Smooth muscle cell (in vitro differentiated cells): ENCODE results near the gene EEF1AKMT4. TPM values are rescaled to one million over a fixed set of nuclear protein-coding genes. Genes with fewer than 3 reads are reported as not detected.
A peak's percentile ranks its signal among the peaks of the same experiment; 100 is the strongest.

Experiments
- DNase-seq: peaks from one replicate; lab custom pipeline; 2025; ENCODE audit not compliant: unreplicated experiment; lab: John Stamatoyannopoulos, UW
- H2AFZ ChIP-seq: fragments of 200-600 bp; sonication (generic); 2 replicates; pipeline ENCODE4 v1.6.0; 2016; ENCODE audit warnings: antibody characterized with exemption, low read depth, mild to moderate bottlenecking
- H3F3A ChIP-seq: fragments of 200-600 bp; sonication (generic); 2 replicates; pipeline ENCODE4 v1.6.0; 2017; ENCODE audit warnings: antibody characterized with exemption, low read depth
- H3K27ac ChIP-seq: fragments of 200-600 bp; sonication (generic); 2 replicates; pipeline ENCODE4 v1.5.1; 2016; ENCODE audit warnings: low read depth, mild to moderate bottlenecking
- H3K27me3 ChIP-seq: fragments of 200-600 bp; sonication (generic); 2 replicates; pipeline ENCODE4 v1.6.1; 2016; ENCODE audit warnings: low read depth, mild to moderate bottlenecking
- H3K36me3 ChIP-seq: fragments of 200-600 bp; sonication (generic); 2 replicates; pipeline ENCODE4 v1.5.1; 2016; ENCODE audit warnings: low read depth
- H3K4me1 ChIP-seq: fragments of 200-600 bp; sonication (generic); 2 replicates; pipeline ENCODE4 v1.5.1; 2016; ENCODE audit warnings: low read depth
- H3K4me2 ChIP-seq: fragments of 200-600 bp; sonication (generic); 2 replicates; pipeline ENCODE4 v1.6.0; 2016; ENCODE audit warnings: mild to moderate bottlenecking
- H3K4me3 ChIP-seq: fragments of 200-600 bp; sonication (generic); 2 replicates; pipeline ENCODE4 v1.5.1; 2016; ENCODE audit warnings: mild to moderate bottlenecking
- H3K79me2 ChIP-seq: fragments of 200-600 bp; sonication (generic); 2 replicates; pipeline ENCODE4 v1.6.0; 2016; ENCODE audit warnings: low read depth, mild to moderate bottlenecking
- H3K9ac ChIP-seq: fragments of 200-600 bp; sonication (generic); 2 replicates; pipeline ENCODE4 v1.6.0; 2016; ENCODE audit warnings: low read depth
- H3K9me3 ChIP-seq: fragments of 200-600 bp; sonication (generic); replicated peaks from 2 replicates; pipeline ENCODE4 v1.5.1; 2016; ENCODE audit warnings: low read depth
- H4K20me1 ChIP-seq: fragments of 200-600 bp; sonication (generic); 2 replicates; pipeline ENCODE4 v1.6.0; 2016; ENCODE audit warnings: low read depth
- CTCF ChIP-seq: fragments of 200-600 bp; sonication (generic); IDR thresholded peaks from 2 replicates; pipeline ENCODE4 v1.5.1; 2017; ENCODE audit warnings: borderline replicate concordance, mild to moderate bottlenecking, antibody characterized with exemption; ENCODE audit not compliant: insufficient read depth, poor library complexity, severe bottlenecking
- WGBS: methylation state at CpG from one replicate; pipeline ENCODE4 v1.1.7; 2016; ENCODE audit warnings: low lambda C conversion rate; 5-methylcytosine and 5-hydroxymethylcytosine counted together
- polyA plus RNA-seq: library from polyadenylated mRNA; unstranded; fragments of >200 nt; fragmentation: Nextera tagmentation; extraction: Ambion mirVana; gene quantifications from 2 replicates; pipeline ENCODE4 v1.2.1, GENCODE V29; 2016
- total RNA-seq: library from RNA; depleted of rRNA; stranded (reverse); fragments of >200 nt; gene quantifications from 2 replicates; pipeline ENCODE4 v1.2.3, GENCODE V29; 2014

Gene EEF1AKMT4
- total and polyA plus RNA-seq, 2 experiments from 2014 or later, result 4.7 to 9.1 TPM

DNA sequence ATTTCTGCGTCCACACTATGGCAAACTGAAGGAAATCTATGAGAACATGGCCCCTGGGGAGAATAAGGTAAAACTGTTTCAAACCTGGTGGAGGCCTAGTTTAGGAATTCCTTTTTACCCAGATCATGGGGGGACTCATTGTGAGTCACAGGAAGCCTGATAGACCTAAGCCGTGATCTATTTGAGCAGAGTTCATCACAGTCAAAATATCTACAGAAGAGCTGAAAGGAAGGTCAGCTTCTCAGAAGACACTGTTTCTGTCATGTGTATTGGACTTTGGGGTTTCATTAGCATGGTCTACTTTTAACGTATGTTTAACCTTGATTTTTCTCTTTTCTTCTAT, 50.9 kb downstream of the EEF1AKMT4 start:
- H3F3A ChIP-seq, result no peaks in the 10 kb centered on the region
- TF ChIP-seq CTCF, result no peak
- H3K4me1 ChIP-seq, result peaks cover 12% of the 10 kb centered on the region
- peaks cover 26% of the 10 kb centered on the region for H3K36me3 ChIP-seq
- H3K27ac ChIP-seq, result peak overlapping the region; percentile 92
- WGBS, result 61% methylated on average over 3 of the region's 3 CpGs
- no peak for DNase-seq
- no peaks in the 10 kb centered on the region for H3K9me3 ChIP-seq
- peak overlapping the region; percentile 90 for H3K4me3 ChIP-seq
- peak overlapping the region; percentile 94 for H3K9ac ChIP-seq
- no peak overlapping the region for H2AFZ ChIP-seq
- peaks cover 56% of the 10 kb centered on the region for H4K20me1 ChIP-seq
- H3K27me3 ChIP-seq, result no peaks in the 10 kb centered on the region
- H3K4me2 ChIP-seq, result peak overlapping the region; percentile 95
- peaks cover 50% of the 10 kb centered on the region for H3K79me2 ChIP-seq

DNA sequence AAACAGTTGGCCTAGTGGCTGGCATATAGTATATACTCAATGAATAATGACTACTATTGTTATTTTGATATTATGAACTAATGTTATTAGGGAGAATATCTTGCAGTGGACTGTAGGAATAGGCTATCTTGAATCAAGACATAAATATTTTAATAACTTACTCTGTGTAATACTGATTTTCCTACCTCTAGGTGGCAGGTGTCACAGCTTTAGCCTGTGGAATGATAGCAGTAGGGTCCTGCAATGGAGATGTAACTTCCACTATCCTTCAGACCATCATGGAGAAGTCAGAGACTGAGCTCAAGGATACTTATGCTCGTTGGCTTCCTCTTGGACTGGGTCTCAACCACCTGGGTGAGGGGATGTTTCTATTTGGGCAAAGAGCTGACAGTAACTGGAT, 56.1 kb downstream of the EEF1AKMT4 start:
- Histone ChIP-seq H3K4me1 (peaks cover 3% of the 10 kb centered on the region), H3K9ac (no peak overlapping the region), H2AFZ (no peak overlapping the region), H3K4me2 (no peak overlapping the region), H4K20me1 (peaks cover 73% of the 10 kb centered on the region), H3K79me2 (peaks cover 35% of the 10 kb centered on the region), H3K36me3 (peaks cover 38% of the 10 kb centered on the region), H3K4me3 (no peak overlapping the region), H3F3A (peaks cover 15% of the 10 kb centered on the region), H3K9me3 (no peaks in the 10 kb centered on the region), H3K27me3 (no peaks in the 10 kb centered on the region), H3K27ac (no peak overlapping the region)
- WGBS, result 90% methylated on average over 1 of the region's 1 CpG
- peak; percentile 22 for TF ChIP-seq CTCF
- no peak for DNase-seq

GRCh38 chr3:184306341-184306972, 57.0 kb downstream of the EEF1AKMT4 start:
- H3K79me2 ChIP-seq, result peaks cover 26% of the 10 kb centered on the region
- H3K27me3 ChIP-seq, result no peaks in the 10 kb centered on the region
- H3K4me1 ChIP-seq, result no peaks in the 10 kb centered on the region
- WGBS, result 100% methylated on average over 4 of the region's 4 CpGs
- no peak overlapping the region for H3K4me2 ChIP-seq
- H2AFZ ChIP-seq, result no peak overlapping the region
- H3K4me3 ChIP-seq, result no peak overlapping the region
- DNase-seq, result no peak
- H3F3A ChIP-seq, result peaks cover 15% of the 10 kb centered on the region
- peaks cover 36% of the 10 kb centered on the region for H3K36me3 ChIP-seq
- no peak overlapping the region for H3K9ac ChIP-seq
- H4K20me1 ChIP-seq, result peaks cover 64% of the 10 kb centered on the region
- no peak overlapping the region for H3K27ac ChIP-seq
- no peak for TF ChIP-seq CTCF
- H3K9me3 ChIP-seq, result no peaks in the 10 kb centered on the region

DNA sequence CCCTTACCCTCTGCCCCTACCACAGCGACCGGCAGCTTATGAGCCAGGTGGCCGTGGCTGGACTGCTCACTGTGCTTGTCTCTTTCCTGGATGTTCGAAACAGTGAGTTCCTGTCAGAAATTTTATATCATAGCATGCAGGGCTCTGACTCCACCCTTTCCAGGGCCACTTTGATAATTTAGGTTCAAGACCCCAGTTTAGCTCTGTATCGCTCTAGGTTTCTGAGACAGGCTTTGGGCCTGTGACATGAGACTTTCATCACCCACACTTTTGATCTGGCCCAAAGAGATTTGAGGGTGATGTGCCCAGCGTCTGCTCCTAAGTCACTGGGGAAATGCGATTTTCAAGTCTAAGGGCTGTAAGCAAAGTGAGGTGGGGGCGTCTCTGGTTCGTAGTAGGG, 58.4 kb downstream of the EEF1AKMT4 start:
- H4K20me1 ChIP-seq, result peaks cover 49% of the 10 kb centered on the region
- peaks cover 15% of the 10 kb centered on the region for H3F3A ChIP-seq
- WGBS, result 99% methylated on average over 9 of the region's 9 CpGs
- H3K79me2 ChIP-seq, result peaks cover 12% of the 10 kb centered on the region
- H3K36me3 ChIP-seq, result peaks cover 27% of the 10 kb centered on the region
- H3K27ac ChIP-seq, result no peak overlapping the region
- H3K4me2 ChIP-seq, result no peak overlapping the region
- TF ChIP-seq CTCF, result no peak
- H3K9me3 ChIP-seq, result no peaks in the 10 kb centered on the region
- H3K4me3 ChIP-seq, result no peak overlapping the region
- no peak overlapping the region for H2AFZ ChIP-seq
- H3K9ac ChIP-seq, result no peak overlapping the region
- H3K27me3 ChIP-seq, result no peaks in the 10 kb centered on the region
- no peaks in the 10 kb centered on the region for H3K4me1 ChIP-seq
- DNase-seq, result no peak
